ENCODE results near the gene STXBP6.

STXBP6 gene

GRCh38 chr14:24831677-24832076, 218.3 kb downstream of the STXBP6 start:
- no peak for DNase-seq (ENCODE audit: low read depth in 2 of 2)

DNA sequence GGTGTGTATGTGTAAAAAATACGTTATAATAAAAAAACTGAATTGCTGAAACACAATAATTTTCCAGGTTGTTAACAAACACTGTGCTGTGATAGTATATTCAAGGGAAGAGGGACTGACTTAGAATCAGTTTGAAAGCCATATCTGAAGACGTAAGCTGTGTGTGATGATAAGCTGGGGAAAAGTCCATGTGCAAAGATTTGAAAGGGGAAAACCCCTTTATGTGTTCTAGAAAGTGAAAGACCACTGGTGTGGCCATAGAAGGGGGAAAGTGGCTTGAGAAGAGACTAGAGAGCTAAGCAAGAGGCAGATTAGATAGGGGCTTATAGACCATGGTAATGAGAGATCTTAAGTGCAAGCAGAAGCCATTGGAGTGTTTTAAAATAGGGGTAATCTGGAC, 220.1 kb downstream of the STXBP6 start:
- no peak for DNase-seq (ENCODE audit: low read depth in 2 of 2)

- DNase-seq (ENCODE audit: low read depth in 2 of 2) = no peak
Measured at GRCh38 chr14:24828486-24828885, 221.5 kb downstream of the STXBP6 start.

- DNase-seq (ENCODE audit: low read depth in 2 of 2) = no peak
Measured at GRCh38 chr14:24826390-24826789, 223.6 kb downstream of the STXBP6 start.

DNA sequence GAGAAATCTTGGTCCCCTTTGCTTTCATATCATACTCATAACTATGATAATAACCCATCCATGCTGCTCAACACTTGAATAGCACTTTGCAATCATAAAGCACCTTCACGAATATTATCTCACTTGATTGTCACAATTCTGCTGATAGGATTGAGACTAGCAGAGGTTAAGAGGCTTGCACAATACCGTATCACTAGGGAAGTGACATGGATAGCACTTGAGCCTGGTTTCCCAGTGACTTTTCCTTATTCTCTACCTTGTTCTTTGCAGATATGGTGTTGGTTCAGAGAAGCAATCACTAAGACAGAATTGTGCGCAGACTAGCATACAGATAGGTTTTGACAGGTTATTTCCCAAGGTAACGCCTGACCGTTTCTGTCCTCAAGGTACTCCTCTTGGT, 229.3 kb downstream of the STXBP6 start:
- DNase-seq (ENCODE audit: low read depth in 2 of 2) = no peak

DNA sequence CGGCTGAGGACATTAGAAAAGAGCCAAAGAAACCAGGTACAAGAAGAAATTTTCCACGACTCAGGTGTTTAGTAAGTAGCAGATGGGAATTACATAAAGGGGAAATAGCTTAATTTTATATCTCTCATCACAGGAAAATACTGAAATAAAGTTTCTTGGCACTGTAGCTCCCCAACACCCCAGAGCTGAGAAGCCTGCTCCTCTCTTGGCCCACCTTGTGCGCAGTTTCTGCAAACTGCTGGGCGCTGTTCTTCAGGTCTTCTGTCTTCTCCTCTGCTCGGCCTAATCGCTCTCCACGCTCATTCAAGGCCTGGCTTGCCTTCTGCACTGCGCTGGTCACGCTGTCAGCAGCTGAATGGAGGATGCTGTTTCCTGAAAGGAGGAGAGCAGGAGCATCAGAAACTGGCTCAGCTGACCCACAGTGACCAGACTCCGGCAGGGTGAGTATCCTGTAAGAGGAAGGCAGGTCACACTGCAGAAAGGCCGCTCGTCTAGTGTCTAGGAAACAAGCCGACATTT, 231.1 kb downstream of the STXBP6 start:
- DNase-seq (ENCODE audit: low read depth in 2 of 2) = no peak

- no peak for DNase-seq (ENCODE audit: low read depth in 2 of 2)
Measured at GRCh38 chr14:24818058-24818822, 231.7 kb downstream of the STXBP6 start.

DNA sequence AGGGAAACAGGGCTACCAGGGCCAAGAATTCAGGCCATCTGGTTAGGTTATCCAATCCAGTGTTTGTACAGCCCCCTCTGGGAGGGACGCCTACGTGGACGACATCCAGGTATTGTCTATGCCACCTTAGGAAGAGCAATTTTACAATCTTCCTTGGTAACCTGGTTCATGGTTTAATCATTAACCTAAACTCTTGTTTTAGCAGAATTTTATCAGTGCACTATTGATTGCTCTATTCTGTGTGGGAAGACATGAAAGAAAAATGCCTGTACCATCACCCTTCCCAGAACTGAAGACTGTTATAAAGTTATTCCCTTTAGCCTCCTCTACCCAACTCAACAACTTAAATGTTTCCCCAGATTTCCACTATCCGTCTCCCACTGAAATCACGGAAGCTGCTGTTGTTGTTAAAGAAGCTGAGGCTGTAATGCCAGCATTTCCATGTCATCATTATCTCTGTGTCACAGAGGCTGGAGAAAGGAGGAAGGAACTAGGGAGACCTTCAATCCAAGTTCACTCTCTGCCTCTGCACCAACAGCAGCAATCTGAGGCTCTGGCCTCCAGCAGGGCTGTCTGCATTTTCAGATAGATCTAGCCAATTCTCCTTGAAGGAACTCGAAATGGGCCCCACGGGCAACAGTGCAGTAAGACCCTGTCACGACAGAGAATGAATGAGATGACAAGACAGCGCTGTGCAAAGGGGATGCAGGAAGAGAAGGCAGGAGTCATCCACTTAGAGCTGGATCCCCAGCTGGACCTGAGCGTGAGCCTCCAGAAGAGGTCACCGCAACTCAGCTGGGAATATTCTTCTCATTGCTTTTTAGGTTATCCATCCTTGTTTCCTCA, 232.5 kb downstream of the STXBP6 start:
- DNase-seq (ENCODE audit: low read depth in 2 of 2) = no peak

GRCh38 chr14:24816929-24817211, 233.1 kb downstream of the STXBP6 start:
- no peak for DNase-seq (ENCODE audit: low read depth in 2 of 2)

DNA sequence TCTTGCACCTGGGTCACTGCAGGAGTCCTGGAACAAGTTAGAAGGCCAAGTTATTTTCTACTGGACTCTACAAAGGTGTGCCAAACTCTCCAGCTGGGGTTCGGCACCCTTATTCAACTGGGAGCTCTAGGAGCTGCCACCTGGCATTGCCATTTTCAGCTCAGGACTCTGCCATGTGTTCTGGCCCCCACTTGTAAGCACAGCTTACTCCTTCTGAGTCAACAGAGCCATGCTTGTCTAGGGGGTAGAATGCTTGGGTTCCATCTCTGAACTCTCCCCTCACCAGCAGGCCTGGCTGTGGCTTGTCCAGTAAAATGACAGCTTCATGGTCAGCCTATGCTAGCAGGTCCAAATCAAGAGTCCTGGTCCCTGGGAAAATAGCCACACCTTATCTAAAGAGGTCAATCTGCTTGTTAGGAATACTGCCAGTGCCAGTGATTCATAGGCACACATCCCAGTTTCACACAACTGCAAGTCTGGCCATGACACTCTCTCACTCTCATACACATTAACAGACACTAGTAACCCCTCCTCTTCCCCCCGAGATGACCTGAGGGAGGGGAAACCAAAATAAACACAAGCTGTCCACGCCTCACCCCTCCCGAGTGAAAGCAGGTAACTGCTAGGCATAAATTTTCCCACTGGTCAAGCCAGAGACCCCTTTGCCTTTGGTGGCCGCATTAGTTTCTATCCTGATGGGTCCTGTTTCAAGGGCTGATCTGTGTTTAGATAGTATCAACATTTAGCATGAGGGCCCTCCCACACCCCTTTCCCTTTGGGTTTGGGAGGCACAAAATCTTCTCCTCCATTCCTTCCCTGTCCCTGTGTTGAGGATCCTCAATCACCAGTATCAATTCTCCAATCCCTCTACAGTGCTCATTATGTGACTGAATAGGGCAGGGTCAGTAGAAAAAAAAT, 233.7 kb downstream of the STXBP6 start:
- no peak for DNase-seq (ENCODE audit: low read depth in 2 of 2)

DNA sequence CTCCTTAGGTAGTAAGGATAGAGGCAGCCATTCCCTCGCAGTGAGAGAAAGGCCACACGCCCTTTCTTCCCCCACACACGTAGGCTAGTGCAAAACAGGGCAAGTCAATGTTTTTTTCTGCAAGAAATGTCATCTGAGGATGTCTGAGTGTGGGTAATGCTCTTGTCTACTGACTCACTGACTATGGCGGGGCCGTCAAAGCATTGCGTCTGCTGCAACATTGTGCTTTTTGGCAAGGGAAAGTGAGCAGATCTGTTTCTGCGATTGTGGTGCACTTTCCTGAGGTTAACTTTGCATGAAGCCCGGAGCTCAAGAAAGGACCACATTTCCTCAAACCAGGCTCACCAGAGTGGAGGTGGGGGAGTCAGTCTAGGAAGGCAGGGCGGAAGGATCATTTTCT, 234.4 kb downstream of the STXBP6 start:
- DNase-seq (ENCODE audit: low read depth in 2 of 2) = no peak

DNA sequence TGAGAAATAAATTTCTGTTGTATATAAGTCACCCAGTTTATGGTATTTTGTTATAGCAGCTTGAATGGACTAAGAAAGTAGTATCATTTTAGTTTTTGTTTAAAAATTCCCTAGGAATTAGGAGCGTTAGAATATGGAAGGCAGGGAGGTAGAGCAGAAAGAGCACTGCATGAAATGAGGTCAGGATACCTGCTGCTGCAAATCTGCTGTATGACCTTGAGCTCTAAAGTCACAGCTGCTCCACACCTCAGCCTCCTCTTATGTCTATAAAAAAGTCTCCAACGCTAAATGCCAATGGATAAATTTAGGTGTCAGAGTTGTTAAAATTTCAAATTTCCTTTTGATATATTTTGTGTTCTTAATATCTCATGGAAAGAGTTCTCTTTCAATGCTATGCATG, 235.0 kb downstream of the STXBP6 start:
- no peak for DNase-seq (ENCODE audit: low read depth in 2 of 2)

- no peak for DNase-seq (ENCODE audit: low read depth in 2 of 2)
Measured at GRCh38 chr14:24814346-24814745, 235.6 kb downstream of the STXBP6 start.

DNA sequence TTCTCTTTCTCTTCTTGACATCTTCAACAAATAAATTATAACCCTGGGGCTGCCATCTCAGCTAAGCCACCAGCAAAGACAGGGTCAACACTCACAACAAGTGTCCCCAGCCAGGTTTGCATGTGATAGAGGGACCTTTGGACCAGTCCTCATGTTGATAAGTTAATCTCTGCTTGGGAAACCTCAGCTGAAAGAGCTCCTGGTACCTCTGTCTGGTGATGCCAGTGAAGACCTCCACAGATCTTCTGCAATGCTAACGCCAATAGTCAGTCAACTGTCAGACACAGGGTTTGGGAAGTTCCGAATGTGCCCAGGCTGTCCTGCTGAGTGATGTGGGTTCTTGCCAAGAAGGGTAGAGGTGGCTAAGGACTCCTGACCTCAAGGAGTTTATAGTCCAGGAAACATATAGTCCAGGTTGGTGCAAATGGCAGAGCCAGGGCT, 236.1 kb downstream of the STXBP6 start:
- no peak for DNase-seq (ENCODE audit: low read depth in 2 of 2)

GRCh38 chr14:24813089-24813815, 236.7 kb downstream of the STXBP6 start:
- DNase-seq (ENCODE audit: low read depth in 2 of 2) = no peak

DNA sequence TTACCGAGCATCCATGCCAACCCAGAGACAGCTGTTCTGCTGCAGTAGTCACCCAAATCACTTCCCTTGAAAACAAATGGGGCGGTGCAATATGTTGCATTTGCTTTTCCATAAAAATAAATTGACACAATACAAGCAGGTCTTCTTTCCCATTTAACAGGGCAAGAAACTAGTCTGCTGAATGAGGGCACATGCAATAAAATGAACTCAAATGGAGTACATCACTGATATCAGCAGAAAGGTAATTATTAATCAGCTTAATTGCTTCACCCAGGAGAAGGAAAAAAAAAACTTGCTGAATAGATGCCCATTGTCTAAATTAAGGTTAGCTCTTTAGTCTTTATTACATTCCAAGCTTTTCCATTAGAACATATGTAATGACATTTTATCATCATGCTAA, 240.8 kb downstream of the STXBP6 start:
- DNase-seq (ENCODE audit: low read depth in 2 of 2) = no peak

- no peak for DNase-seq (ENCODE audit: low read depth in 2 of 2)
Measured at GRCh38 chr14:24808412-24808811, 241.5 kb downstream of the STXBP6 start.

GRCh38 chr14:24806061-24806678, 243.8 kb downstream of the STXBP6 start:
- peak; percentile 16 to 45 for DNase-seq (ENCODE audit: low read depth in 2 of 2)

- no peak for DNase-seq (ENCODE audit: low read depth in 2 of 2)
Measured at GRCh38 chr14:24804552-24805212, 245.3 kb downstream of the STXBP6 start.

GRCh38 chr14:24803933-24804494, 245.9 kb downstream of the STXBP6 start:
- no peak for DNase-seq (ENCODE audit: low read depth in 2 of 2)
